Stimulated activated CD4-positive, alpha-beta T cell treated with anti-CD3 and anti-CD28 coated beads, Interleukin-12 subunit alpha, Interleukin-12 subunit beta, amount 100 ng/mL, for 24 hours (primary cell): Measurements from ENCODE around the gene EBI3.
"Not testable (repeated sequence)": the region's sequence is repeated elsewhere in the genome, so short reads cannot be mapped to it uniquely, and the experiment has no call there.

Experiments
- DNase-seq, 2 experiments: peaks; one replicate each; pipeline ENCODE4 v3.0.0-alpha.2; 2020; ENCODE audit warnings: low read depth in 2 of 2

Gene EBI3

GRCh38 chr19:4200940-4201542 is 28.3 kb upstream of the EBI3 start:
- no peak for DNase-seq

GRCh38 chr19:4201798-4202197 is 27.5 kb upstream of the EBI3 start:
- no peak for DNase-seq

GRCh38 chr19:4206818-4207484 is 22.4 kb upstream of the EBI3 start:
- no peak for DNase-seq

GRCh38 chr19:4208385-4209094 is 20.8 kb upstream of the EBI3 start:
- no peak for DNase-seq

- DNase-seq: no peak
These were observed 19.1 kb upstream of the EBI3 start for GRCh38 chr19:4210166-4210731.

GRCh38 chr19:4213116-4213515 is 16.2 kb upstream of the EBI3 start:
- DNase-seq: no peak

- no peak for DNase-seq
These were observed 13.5 kb upstream of the EBI3 start for GRCh38 chr19:4215807-4216206.

GRCh38 chr19:4216846-4217245 is 12.5 kb upstream of the EBI3 start:
- DNase-seq: no peak

GRCh38 chr19:4217429-4218264 is 11.7 kb upstream of the EBI3 start:
- no peak for DNase-seq

GRCh38 chr19:4218523-4218922 is 10.8 kb upstream of the EBI3 start:
- not testable (repeated sequence) for DNase-seq

GRCh38 chr19:4220188-4220587 is 9.1 kb upstream of the EBI3 start:
- no peak for DNase-seq

- no peak for DNase-seq
These were observed 4.9 kb upstream of the EBI3 start for GRCh38 chr19:4224470-4224869.

- no peak for DNase-seq
These were observed 3.4 kb upstream of the EBI3 start for GRCh38 chr19:4225885-4226284.

- no peak for DNase-seq
These were observed 1.6 kb upstream of the EBI3 start for GRCh38 chr19:4227771-4228170.

- DNase-seq: no peak
These were observed 551 bp upstream of the EBI3 start for GRCh38 chr19:4228765-4229178.

- not testable (repeated sequence) for DNase-seq
These were observed 914 bp downstream of the EBI3 start for GRCh38 chr19:4230237-4230636.

GRCh38 chr19:4231521-4231920 is 2.2 kb downstream of the EBI3 start:
- DNase-seq: not testable (repeated sequence)

- DNase-seq: not testable (repeated sequence)
These were observed 2.8 kb downstream of the EBI3 start for GRCh38 chr19:4232139-4232538.

GRCh38 chr19:4232614-4233281 is 3.4 kb downstream of the EBI3 start:
- no peak for DNase-seq

- peak; percentile 43 to 74 for DNase-seq
These were observed 4.0 kb downstream of the EBI3 start for GRCh38 chr19:4233282-4233853.
